OCI-LY7 (cell line): ENCODE measurements around the gene EFNA5. TPM values are rescaled to one million over a fixed set of nuclear protein-coding genes. Genes with fewer than 3 reads are reported as not detected.
A peak's percentile ranks its signal among the peaks of the same experiment; 100 is the strongest.

Experiments
- BruUV-seq: library from RNA; stranded (reverse); fragments of 400-500 nt; replicated peaks from 2 replicates; lab custom pipeline; 2021; lab: Mats Ljungman, UMichigan
- CTCF ChIA-PET: fragments of 300-600 bp; sonication (Branson Sonifier 250); formaldehyde crosslinking; loops from one replicate; lab custom pipeline; 2022; ENCODE audit warnings: antibody characterized with exemption; ENCODE audit not compliant: unreplicated experiment; lab: Charles Lee
- POLR2A ChIA-PET: fragments of 300-600 bp; sonication (Branson Sonifier 250); formaldehyde crosslinking; loops from one replicate; lab custom pipeline; 2022; ENCODE audit warnings: antibody characterized with exemption; lab: Charles Lee
- DNase-seq: peaks from one replicate; pipeline ENCODE4 v3.0.0-alpha.2; 2015; ENCODE audit warnings: low spot score
- H2AFZ ChIP-seq: fragments of 200-600 bp; sonication (generic), shearing (Covaris generic); 2 replicates; pipeline ENCODE4 v1.6.1; 2014; ENCODE audit warnings: mild to moderate bottlenecking, antibody characterized with exemption, low read length, moderate library complexity
- H3K27ac ChIP-seq: fragments of 200-600 bp; sonication (generic); 2 replicates; pipeline ENCODE4 v1.5.1; 2014; ENCODE audit warnings: mixed run types, low read depth, mild to moderate bottlenecking, moderate library complexity, low read length, inconsistent platforms; ENCODE audit not compliant: poor library complexity, severe bottlenecking
- H3K36me3 ChIP-seq: fragments of 200-600 bp; sonication (generic); 2 replicates; pipeline ENCODE4 v1.6.1; 2014; ENCODE audit warnings: mild to moderate bottlenecking, antibody characterized with exemption, low read length, moderate library complexity, mixed read lengths; ENCODE audit not compliant: insufficient read depth
- H3K4me1 ChIP-seq: fragments of 200-600 bp; sonication (generic); 2 replicates; pipeline ENCODE4 v1.5.1; 2014; ENCODE audit warnings: mild to moderate bottlenecking, low read length; ENCODE audit not compliant: insufficient read depth, poor library complexity, severe bottlenecking
- H3K4me2 ChIP-seq: fragments of 200-600 bp; sonication (generic); 2 replicates; pipeline ENCODE4 v1.6.1; 2014; ENCODE audit warnings: mild to moderate bottlenecking, low read length
- H3K4me3 ChIP-seq: fragments of 200-600 bp; sonication (generic); 2 replicates; pipeline ENCODE4 v1.5.1; 2014; ENCODE audit warnings: mild to moderate bottlenecking, low read depth, low read length; ENCODE audit not compliant: poor library complexity, severe bottlenecking
- H3K79me2 ChIP-seq: fragments of 200-600 bp; sonication (generic); 2 replicates; pipeline ENCODE4 v1.6.1; 2016; ENCODE audit warnings: low read depth, mild to moderate bottlenecking, low read length, moderate library complexity, mixed read lengths; ENCODE audit not compliant: insufficient read depth
- H3K9me2 ChIP-seq: fragments of 200-600 bp; sonication (generic); 2 replicates; pipeline ENCODE4 v1.6.1; 2016; ENCODE audit warnings: mild to moderate bottlenecking, low read length, mixed read lengths; ENCODE audit not compliant: insufficient read depth
- H3K9me3 ChIP-seq: fragments of 200-600 bp; sonication (generic); 2 replicates; pipeline ENCODE4 v1.6.1; 2014; ENCODE audit warnings: mild to moderate bottlenecking, mixed run types, low read length, mixed read lengths
- H4K20me1 ChIP-seq: fragments of 200-600 bp; sonication (generic); 2 replicates; pipeline ENCODE4 v1.6.1; 2014; ENCODE audit warnings: mild to moderate bottlenecking, antibody characterized with exemption, low read length, moderate library complexity, mixed read lengths; ENCODE audit not compliant: insufficient read depth
- CTCF ChIP-seq: fragments of 200-600 bp; sonication (generic); conservative IDR thresholded peaks from 2 replicates; pipeline ENCODE4 v1.5.1; 2014; ENCODE audit warnings: mild to moderate bottlenecking, antibody characterized with exemption, low read length, moderate library complexity, mixed read lengths
- EZH2phosphoT487 ChIP-seq: fragments of 200-600 bp; sonication (generic); IDR thresholded peaks from 2 replicates; pipeline ENCODE4 v1.6.1; 2018; ENCODE audit warnings: low read depth, borderline replicate concordance, mild to moderate bottlenecking, mixed run types, antibody characterized with exemption, low read length, moderate library complexity, mixed read lengths
- intact Hi-C: fragments of 100-400 bp; cut with micrococcal nuclease; formaldehyde crosslinking; loops from one replicate; pipeline ENCODE4 v1.10.0; 2022; ENCODE audit not compliant: unreplicated experiment
- total RNA-seq, 2 experiments: library from RNA; depleted of rRNA in 1 of 2; stranded (reverse); fragments of >200 nt in 1 of 2; shearing (Covaris generic) in 1 of 2; gene quantifications; 2 replicates each; pipeline ENCODE4 v1.2.3, GENCODE V29; 2014 to 2022

The EFNA5 gene
- total RNA-seq, 2 experiments from 2014 or later = 2.1 to 3.1 TPM

DNA sequence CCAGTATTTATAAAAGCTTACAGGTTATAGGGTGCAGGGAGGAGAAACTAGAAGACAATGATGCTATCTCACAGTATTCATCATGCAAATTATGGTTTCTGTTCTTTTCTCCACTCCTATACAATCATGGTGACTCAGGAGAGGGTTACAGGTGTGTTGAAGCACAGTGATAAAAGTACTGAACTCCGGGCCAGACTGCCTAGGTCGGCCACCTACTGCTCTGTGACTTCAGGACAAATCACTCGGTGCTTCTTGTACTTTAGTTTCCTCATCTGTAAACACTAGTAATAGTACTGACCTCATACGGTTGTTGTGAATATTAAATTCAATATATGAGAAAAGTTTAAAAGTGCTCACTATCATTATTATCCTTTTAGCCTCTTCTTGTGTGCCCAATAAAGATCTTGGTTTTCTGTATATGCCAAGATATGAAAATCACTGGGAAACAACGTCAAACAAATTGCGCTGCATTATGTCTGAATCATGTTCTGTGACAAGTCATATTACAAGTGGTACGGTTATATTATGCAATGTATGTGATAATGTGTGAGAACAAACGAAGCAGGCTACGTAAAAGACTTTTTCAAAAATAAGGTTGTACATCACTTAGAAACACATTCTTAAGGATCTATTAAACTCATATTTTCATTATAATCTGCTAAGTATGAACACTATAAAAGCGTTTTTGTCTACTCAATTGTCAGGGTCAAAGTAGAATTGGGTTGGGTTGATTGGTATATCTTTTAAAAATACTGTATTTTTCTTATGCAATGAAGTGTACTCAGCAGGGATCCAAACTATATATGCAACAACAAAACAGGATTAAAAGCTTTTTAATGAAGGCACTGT lies 153.3 kb downstream of the EFNA5 start:
- ChIA-PET CTCF (no interaction called here), POLR2A (interaction anchor here (0.6 to 3.9 kb wide), 10 partner anchors 7 to 339 kb away, joined by 3 to 27 read pairs (median 4); no protein-coding TSS in a partner anchor)
- no TSS peak for BruUV-seq
- peak overlapping the region; percentile 11 for H3K4me3 ChIP-seq
- TF ChIP-seq EZH2phosphoT487 = no peak
- no peak for TF ChIP-seq CTCF
- intact Hi-C loops = loop anchor here (10.0 kb wide), 1 partner anchor 413 kb away; no protein-coding TSS in a partner anchor
- H3K9me3 ChIP-seq = no peaks in the 10 kb centered on the region
- no peaks in the 10 kb centered on the region for H3K9me2 ChIP-seq
- no peaks in the 10 kb centered on the region for H3K79me2 ChIP-seq
- peak overlapping the region; percentile 42; the same call in 1 of the 2 replicates for H2AFZ ChIP-seq
- DNase-seq = peak; percentile 73
- peaks cover 91% of the 10 kb centered on the region for H3K4me1 ChIP-seq
- H4K20me1 ChIP-seq = no peaks in the 10 kb centered on the region
- H3K36me3 ChIP-seq = no peaks in the 10 kb centered on the region
- H3K27ac ChIP-seq = peak overlapping the region; percentile 99
- peak overlapping the region; percentile 74 for H3K4me2 ChIP-seq

DNA sequence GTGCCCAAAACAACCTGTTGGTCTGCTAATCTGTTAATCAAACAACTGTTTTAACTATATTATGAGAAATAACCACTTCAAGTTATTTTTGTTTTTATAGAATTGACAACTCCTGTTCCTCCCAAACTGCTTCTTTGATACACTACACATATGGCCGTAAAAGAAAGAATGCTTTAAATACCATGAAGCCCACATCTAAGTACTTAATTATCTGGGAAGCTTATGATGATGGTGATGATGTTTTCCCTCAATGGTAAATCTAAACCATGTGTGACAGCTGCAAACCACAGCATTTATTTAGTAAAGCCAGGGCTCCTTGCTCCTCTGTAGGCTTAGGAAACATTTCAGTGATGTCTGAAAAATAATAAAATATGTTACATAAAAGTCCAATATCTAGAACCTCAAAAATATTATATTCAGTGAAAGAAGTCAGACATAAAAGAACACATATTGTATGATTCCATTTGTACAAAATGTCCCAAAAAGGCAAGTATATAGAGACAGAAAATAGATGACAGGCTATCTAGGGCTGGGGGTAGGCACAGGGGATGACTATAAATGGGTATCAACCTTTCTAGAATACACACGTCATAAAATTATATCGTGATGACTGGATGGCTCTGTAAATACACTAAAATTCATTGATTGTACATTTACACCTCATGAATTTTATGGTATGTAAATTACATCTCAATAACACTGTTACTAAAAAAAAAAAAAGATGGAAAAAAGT lies 154.1 kb downstream of the EFNA5 start:
- TF ChIP-seq CTCF (no peak), EZH2phosphoT487 (no peak)
- peak overlapping the region; percentile 11 for H3K4me3 ChIP-seq
- no peaks in the 10 kb centered on the region for H4K20me1 ChIP-seq
- H3K36me3 ChIP-seq = no peaks in the 10 kb centered on the region
- H3K4me2 ChIP-seq = peak overlapping the region; percentile 74
- intact Hi-C loops = loop anchor here (10.0 kb wide), 1 partner anchor 412 kb away; no protein-coding TSS in a partner anchor
- H3K79me2 ChIP-seq = no peaks in the 10 kb centered on the region
- H3K9me3 ChIP-seq = no peaks in the 10 kb centered on the region
- peaks cover 94% of the 10 kb centered on the region for H3K4me1 ChIP-seq
- POLR2A ChIA-PET = interaction anchor here (0.6 to 7.8 kb wide), 7 partner anchors 12 to 338 kb away, joined by 3 to 154 read pairs (median 3); no protein-coding TSS in a partner anchor
- no peaks in the 10 kb centered on the region for H3K9me2 ChIP-seq
- peak overlapping the region; percentile 42; the same call in 1 of the 2 replicates for H2AFZ ChIP-seq
- CTCF ChIA-PET = interaction anchor here (1.0 kb wide), 1 partner anchor 54 kb away, joined by 6 read pairs; no protein-coding TSS in a partner anchor
- no peak for DNase-seq
- no TSS peak for BruUV-seq
- H3K27ac ChIP-seq = peak overlapping the region; percentile 99
